ENCODE results near the gene SLC27A6. TPM values are rescaled to one million over a fixed set of nuclear protein-coding genes. Genes with fewer than 3 reads are reported as not detected.
"Not testable (repeated sequence)": the region's sequence is repeated elsewhere in the genome, so short reads cannot be mapped to it uniquely, and the experiment has no call there.

The SLC27A6 gene
- total and polyA plus RNA-seq, 7 donors: 0.08 to 0.44 (median 0.18) TPM; not detected in 1

GRCh38 chr5:128925973-128926372, 39.3 kb upstream of the SLC27A6 start:
- ATAC-seq: no peak

GRCh38 chr5:128927644-128928043, 37.6 kb upstream of the SLC27A6 start:
- no peak for TF ChIP-seq CTCF (IDR thresholded peaks at IDR 0.05)
- no peak for ATAC-seq
- H3K9me3 ChIP-seq: no peaks in the 10 kb centered on the region
- 50 to 70% (median 52%) methylated on average over 3 of the region's 3 CpGs for WGBS, 3 donors
- intact Hi-C loops (cut with DNase I): no loop called here
- no peak overlapping the region for H3K4me3 ChIP-seq
- no peak for DNase-seq
- no peaks in the 10 kb centered on the region for H3K36me3 ChIP-seq (ENCODE audit: insufficient read depth in 1 of 2, low read depth in 1 of 2)
- H3K27ac ChIP-seq: no peak overlapping the region
- H3K27me3 ChIP-seq (ENCODE audit: insufficient read depth in 3 of 3, low read length in 2 of 3): no peaks in the 10 kb centered on the region
- no peaks in the 10 kb centered on the region for H3K4me1 ChIP-seq

More at GRCh38 chr5:128925973-128926372, 39.3 kb upstream of the SLC27A6 start:
- H3K9me3 ChIP-seq: no peaks in the 10 kb centered on the region
- no peaks in the 10 kb centered on the region for H3K36me3 ChIP-seq (ENCODE audit: insufficient read depth in 1 of 2, low read depth in 1 of 2)
- no peak for TF ChIP-seq CTCF (IDR thresholded peaks at IDR 0.05)
- no peak for DNase-seq
- intact Hi-C loops (cut with DNase I): no loop called here
- H3K4me3 ChIP-seq: no peak overlapping the region
- no peaks in the 10 kb centered on the region for H3K27me3 ChIP-seq (ENCODE audit: insufficient read depth in 3 of 3, low read length in 2 of 3)
- no peaks in the 10 kb centered on the region for H3K4me1 ChIP-seq
- WGBS, 3 donors: 83 to 91% (median 83%) methylated on average over 4 of the region's 4 CpGs
- no peak overlapping the region for H3K27ac ChIP-seq

GRCh38 chr5:128932232-128932631, 33.1 kb upstream of the SLC27A6 start:
- WGBS, 3 donors: 88 to 92% (median 92%) methylated on average over 4 of the region's 4 CpGs
- H3K4me1 ChIP-seq; ATAC-seq; intact Hi-C loops (cut with DNase I); H3K9me3 ChIP-seq; DNase-seq; H3K4me3 ChIP-seq; H3K27me3 ChIP-seq (ENCODE audit: insufficient read depth in 3 of 3, low read length in 2 of 3); H3K27ac ChIP-seq; H3K36me3 ChIP-seq (ENCODE audit: insufficient read depth in 1 of 2, low read depth in 1 of 2): not testable (repeated sequence)

- DNase-seq; ATAC-seq; H3K4me3 ChIP-seq; H3K4me1 ChIP-seq; H3K9me3 ChIP-seq; intact Hi-C loops (cut with DNase I); H3K27me3 ChIP-seq (ENCODE audit: insufficient read depth in 3 of 3, low read length in 2 of 3); H3K36me3 ChIP-seq (ENCODE audit: insufficient read depth in 1 of 2, low read depth in 1 of 2); H3K27ac ChIP-seq: not testable (repeated sequence)
- WGBS, 3 donors: 84 to 98% (median 85%) methylated on average over 6 to 7 of the region's 9 CpGs
These were observed 22.2 kb upstream of the SLC27A6 start for GRCh38 chr5:128943100-128943499.

GRCh38 chr5:128949847-128950546, 15.3 kb upstream of the SLC27A6 start:
- WGBS, 3 donors: 30 to 44% (median 36%) methylated on average over 3 of the region's 3 CpGs

GRCh38 chr5:128951301-128951700, 14.0 kb upstream of the SLC27A6 start:
- ATAC-seq; H3K36me3 ChIP-seq (ENCODE audit: insufficient read depth in 1 of 2, low read depth in 1 of 2); H3K9me3 ChIP-seq; H3K27ac ChIP-seq; DNase-seq; intact Hi-C loops (cut with DNase I); H3K4me1 ChIP-seq; H3K27me3 ChIP-seq (ENCODE audit: insufficient read depth in 3 of 3, low read length in 2 of 3); H3K4me3 ChIP-seq: not testable (repeated sequence)
- WGBS, 3 donors: 82 to 84% (median 83%) methylated on average over 6 of the region's 6 CpGs

More at GRCh38 chr5:128949847-128950546, 15.3 kb upstream of the SLC27A6 start:
- Histone ChIP-seq H3K27me3 (ENCODE audit: insufficient read depth in 3 of 3, low read length in 2 of 3) (no peaks in the 10 kb centered on the region), H3K27ac (no peak overlapping the region), H3K9me3 (no peaks in the 10 kb centered on the region), H3K36me3 (ENCODE audit: insufficient read depth in 1 of 2, low read depth in 1 of 2) (no peaks in the 10 kb centered on the region), H3K4me3 (no peak overlapping the region), H3K4me1 (no peaks in the 10 kb centered on the region)
- no peak for TF ChIP-seq CTCF (IDR thresholded peaks at IDR 0.05)
- intact Hi-C loops (cut with DNase I): no loop called here
- no peak for ATAC-seq
- DNase-seq: no peak
